Hepatocyte (in vitro differentiated cells): Measurements from ENCODE around the gene CDH19.

ENCODE experiments used
- CTCF ChIP-seq: fragments of 200-600 bp; sonication (generic); IDR thresholded peaks from 2 replicates; pipeline ENCODE4 v1.5.1; 2016; ENCODE audit warnings: antibody characterized with exemption, mild to moderate bottlenecking; ENCODE audit not compliant: poor library complexity
- EZH2 ChIP-seq: fragments of 200-600 bp; sonication (generic); IDR thresholded peaks from 2 replicates; pipeline ENCODE4 v1.6.1; 2016; ENCODE audit warnings: antibody characterized with exemption, mild to moderate bottlenecking, borderline replicate concordance

GRCh38 chr18:66550366-66550765, 53.5 kb downstream of the CDH19 start:
- no peak for TF ChIP-seq EZH2
- no peak for TF ChIP-seq CTCF
